Kidney epithelial cell (primary cell): Measurements from ENCODE around the gene PREX1. TPM values are rescaled to one million over a fixed set of nuclear protein-coding genes. Genes with fewer than 3 reads are reported as not detected.

Source experiments
- DNase-seq: peaks from one replicate; pipeline ENCODE4 v3.0.0-alpha.2; 2010; ENCODE audit warnings: low read depth
- H3K27me3 ChIP-seq: 2 replicates; pipeline ENCODE4 v1.6.0; 2011; ENCODE audit warnings: low read length; ENCODE audit not compliant: control insufficient read depth, insufficient read depth
- H3K36me3 ChIP-seq: 2 replicates; pipeline ENCODE4 v1.5.1; 2011; ENCODE audit warnings: low read length; ENCODE audit not compliant: control insufficient read depth, insufficient read depth
- H3K4me3 ChIP-seq: 2 replicates; pipeline ENCODE4 v1.5.1; 2011; ENCODE audit warnings: low read depth, mild to moderate bottlenecking, control low read depth, low read length
- CTCF ChIP-seq: IDR thresholded peaks from 2 replicates; pipeline ENCODE4 v1.5.1; 2011; ENCODE audit warnings: mild to moderate bottlenecking, moderate library complexity, low read length, control low read depth, inconsistent platforms; ENCODE audit not compliant: insufficient read depth, poor library complexity, severe bottlenecking
- total RNA-seq: library from RNA; depleted of rRNA; stranded (reverse); fragments of >200 nt; gene quantifications from 2 replicates; pipeline ENCODE4 v1.2.3, GENCODE V29; 2015

Gene PREX1
- total RNA-seq, 1 donor from 2014 or later = 3.5 TPM

- Histone ChIP-seq H3K4me3 (no peak overlapping the region), H3K27me3 (peaks cover 4% of the 10 kb centered on the region), H3K36me3 (no peaks in the 10 kb centered on the region)
- no peak for TF ChIP-seq CTCF
- DNase-seq = no peak
These were observed 6.4 kb downstream of the PREX1 start for GRCh38 chr20:48821261-48821920.

GRCh38 chr20:48820649-48820973, 7.2 kb downstream of the PREX1 start:
- H3K36me3 ChIP-seq = no peaks in the 10 kb centered on the region
- H3K4me3 ChIP-seq = no peak overlapping the region
- no peak for TF ChIP-seq CTCF
- DNase-seq = no peak
- H3K27me3 ChIP-seq = peaks cover 2% of the 10 kb centered on the region

- peaks cover 2% of the 10 kb centered on the region for H3K27me3 ChIP-seq
- no peak for DNase-seq
- no peaks in the 10 kb centered on the region for H3K36me3 ChIP-seq
- TF ChIP-seq CTCF = no peak
- H3K4me3 ChIP-seq = no peak overlapping the region
These were observed 7.8 kb downstream of the PREX1 start for GRCh38 chr20:48819821-48820648.

- TF ChIP-seq CTCF = no peak
- Histone ChIP-seq H3K27me3 (peaks cover 2% of the 10 kb centered on the region), H3K4me3 (no peak overlapping the region), H3K36me3 (no peaks in the 10 kb centered on the region)
- no peak for DNase-seq
These were observed 8.7 kb downstream of the PREX1 start for GRCh38 chr20:48819089-48819488.

- no peak for TF ChIP-seq CTCF
- H3K27me3 ChIP-seq = peaks cover 2% of the 10 kb centered on the region
- H3K4me3 ChIP-seq = no peak overlapping the region
- H3K36me3 ChIP-seq = no peaks in the 10 kb centered on the region
- no peak for DNase-seq
These were observed 9.3 kb downstream of the PREX1 start for GRCh38 chr20:48818481-48818987.
